Uterus (tissue), 2 donors: ENCODE results near the gene PSMB2.

ENCODE experiments used
- CTCF ChIP-seq, 4 experiments: fragments of 200-600 bp in 2 of 4; fragments of 450-650 bp in 2 of 4; sonication (generic) in 2 of 4; IDR thresholded peaks; one replicate each; pipeline ENCODE4 v1.5.1; 2016 to 2019; ENCODE audit warnings: antibody characterized with exemption in 4 of 4, mild to moderate bottlenecking in 2 of 4, moderate library complexity in 1 of 4
- POLR2A ChIP-seq, 2 donors: fragments of 450-650 bp; IDR thresholded peaks; one replicate each; pipeline ENCODE4 v1.6.1; 2016; ENCODE audit warnings: antibody characterized with exemption in 2 of 2, mild to moderate bottlenecking in 1 of 2, moderate library complexity in 1 of 2

- no peak for TF ChIP-seq CTCF (IDR thresholded peaks at IDR 0.05)
- TF ChIP-seq POLR2A (IDR thresholded peaks at IDR 0.05) = no peak
These were observed 32.8 kb upstream of the PSMB2 start for GRCh38 chr1:35674111-35674510.
